Caco-2 (cell line): ENCODE results near the gene KMT2C. TPM values are rescaled to one million over a fixed set of nuclear protein-coding genes. Genes with fewer than 3 reads are reported as not detected.

ENCODE experiments used
- BruUV-seq: library from RNA; stranded (reverse); fragments of 400-500 nt; replicated peaks from 2 replicates; lab custom pipeline; 2021; lab: Mats Ljungman, UMichigan
- CTCF ChIA-PET: fragments of 300-600 bp; sonication (Branson Sonifier 250); formaldehyde crosslinking; loops from one replicate; lab custom pipeline; 2022; ENCODE audit warnings: antibody characterized with exemption; lab: Charles Lee
- POLR2A ChIA-PET: fragments of 300-600 bp; sonication (Branson Sonifier 250); formaldehyde crosslinking; loops from one replicate; lab custom pipeline; 2022; ENCODE audit warnings: antibody characterized with exemption; lab: Charles Lee
- DNase-seq, 2 experiments: peaks; one replicate each; pipeline versions ENCODE4 v3.0.0 to v3.0.0-alpha.2; 2020 to 2022
- H3K27me3 ChIP-seq: replicated peaks from 2 replicates; pipeline ENCODE4 v1.6.0; 2011; ENCODE audit warnings: low read length; ENCODE audit not compliant: control insufficient read depth, insufficient read depth
- H3K36me3 ChIP-seq: 2 replicates; pipeline ENCODE4 v1.5.1; 2011; ENCODE audit warnings: low read length; ENCODE audit not compliant: control insufficient read depth, insufficient read depth
- H3K4me1 ChIP-seq: fragments of 250-450 bp; sonication (Bioruptor Pico); 2 replicates; pipeline ENCODE4 v1.5.1; 2020; ENCODE audit warnings: mild to moderate bottlenecking
- H3K4me3 ChIP-seq: 2 replicates; pipeline ENCODE4 v1.5.1; 2011; ENCODE audit warnings: low read depth, mild to moderate bottlenecking, control low read depth, low read length
- H3K9me3 ChIP-seq: fragments of 250-450 bp; sonication (Bioruptor Pico); 2 replicates; pipeline ENCODE4 v1.5.1; 2020; ENCODE audit warnings: mild to moderate bottlenecking, moderate library complexity
- H3K27ac Mint-ChIP-seq: one replicate; pipeline ENCODE4 v1.8.0; 2022; ENCODE audit warnings: mixed read lengths; ENCODE audit not compliant: unreplicated experiment
- H3K27me3 Mint-ChIP-seq: one replicate; pipeline ENCODE4 v1.8.0; 2022; ENCODE audit warnings: mixed read lengths; ENCODE audit not compliant: insufficient read depth, unreplicated experiment
- H3K36me3 Mint-ChIP-seq: one replicate; pipeline ENCODE4 v1.8.0; 2022; ENCODE audit warnings: mild to moderate bottlenecking, mixed read lengths; ENCODE audit not compliant: insufficient read depth, unreplicated experiment
- H3K4me1 Mint-ChIP-seq: one replicate; pipeline ENCODE4 v1.8.0; 2022; ENCODE audit warnings: low read depth, mixed read lengths; ENCODE audit not compliant: unreplicated experiment
- H3K4me3 Mint-ChIP-seq: one replicate; pipeline ENCODE4 v1.8.0; 2022; ENCODE audit warnings: mild to moderate bottlenecking, moderate library complexity, mixed read lengths; ENCODE audit not compliant: unreplicated experiment
- H3K9me3 Mint-ChIP-seq: one replicate; pipeline ENCODE4 v1.8.0; 2022; ENCODE audit warnings: mixed read lengths; ENCODE audit not compliant: unreplicated experiment
- intact Hi-C: fragments of 100-400 bp; cut with micrococcal nuclease; formaldehyde crosslinking; loops from one replicate; pipeline ENCODE4 v1.10.0; 2022; ENCODE audit not compliant: unreplicated experiment
- total RNA-seq: library from RNA; stranded (reverse); gene quantifications from 2 replicates; pipeline ENCODE4 v1.2.3, GENCODE V29; 2022
- TF ChIP-seq, protein P1 (sequence below), 2 experiments: fragments of 200-600 bp in 1 of 2; IDR thresholded peaks; 1 replicate in 1 of 2; 2 replicates in 1 of 2; pipeline versions ENCODE4 v1.5.1 to v1.8.0; 2011 to 2022; ENCODE audit warnings: antibody characterized with exemption in 1 of 2, control low read depth in 1 of 2, inconsistent platforms in 1 of 2, low read depth in 1 of 2, low read length in 1 of 2, mild to moderate bottlenecking in 1 of 2, moderate library complexity in 1 of 2; ENCODE audit not compliant: insufficient read depth in 1 of 2, severe bottlenecking in 1 of 2, unreplicated experiment in 1 of 2

KMT2C gene
- total RNA-seq, 1 experiment from 2014 or later = 59.5 TPM

- TF ChIP-seq, protein P1, sequence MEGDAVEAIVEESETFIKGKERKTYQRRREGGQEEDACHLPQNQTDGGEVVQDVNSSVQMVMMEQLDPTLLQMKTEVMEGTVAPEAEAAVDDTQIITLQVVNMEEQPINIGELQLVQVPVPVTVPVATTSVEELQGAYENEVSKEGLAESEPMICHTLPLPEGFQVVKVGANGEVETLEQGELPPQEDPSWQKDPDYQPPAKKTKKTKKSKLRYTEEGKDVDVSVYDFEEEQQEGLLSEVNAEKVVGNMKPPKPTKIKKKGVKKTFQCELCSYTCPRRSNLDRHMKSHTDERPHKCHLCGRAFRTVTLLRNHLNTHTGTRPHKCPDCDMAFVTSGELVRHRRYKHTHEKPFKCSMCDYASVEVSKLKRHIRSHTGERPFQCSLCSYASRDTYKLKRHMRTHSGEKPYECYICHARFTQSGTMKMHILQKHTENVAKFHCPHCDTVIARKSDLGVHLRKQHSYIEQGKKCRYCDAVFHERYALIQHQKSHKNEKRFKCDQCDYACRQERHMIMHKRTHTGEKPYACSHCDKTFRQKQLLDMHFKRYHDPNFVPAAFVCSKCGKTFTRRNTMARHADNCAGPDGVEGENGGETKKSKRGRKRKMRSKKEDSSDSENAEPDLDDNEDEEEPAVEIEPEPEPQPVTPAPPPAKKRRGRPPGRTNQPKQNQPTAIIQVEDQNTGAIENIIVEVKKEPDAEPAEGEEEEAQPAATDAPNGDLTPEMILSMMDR (IDR thresholded peaks at IDR 0.05; ENCODE audit: insufficient read depth in 1 of 2, low read depth in 1 of 2, low read length in 1 of 2, severe bottlenecking in 1 of 2, unreplicated experiment in 1 of 2) = no peak
- Histone ChIP-seq H3K27me3 (no peaks in the 10 kb centered on the region), H3K4me1 (0 out of 2 replicates have a peak, but pooled peaks cover 5% of the 10 kb centered on the region), H3K9me3 (peaks cover 17% of the 10 kb centered on the region), H3K36me3 (no peaks in the 10 kb centered on the region), H3K4me3 (no peak overlapping the region)
- peaks cover 13% of the 10 kb centered on the region for H3K9me3 Mint-ChIP-seq
- H3K4me1 Mint-ChIP-seq = no peaks in the 10 kb centered on the region
- no peak overlapping the region for H3K4me3 Mint-ChIP-seq
- no TSS peak for BruUV-seq
- no peak for DNase-seq
- CTCF ChIA-PET = no interaction called here
- intact Hi-C loops = loop anchor here (10.0 kb wide), 2 partner anchors 122 to 222 kb away; no protein-coding TSS in a partner anchor
- H3K27me3 Mint-ChIP-seq = no peaks in the 10 kb centered on the region
- H3K36me3 Mint-ChIP-seq = peaks cover 15% of the 10 kb centered on the region
- POLR2A ChIA-PET = no interaction called here
- no peak overlapping the region for H3K27ac Mint-ChIP-seq
Measured at GRCh38 chr7:152467225-152467624, 31.4 kb upstream of the KMT2C start.

- ChIA-PET CTCF (no interaction called here), POLR2A (interaction anchor here (0.6 kb wide), 1 partner anchor 28 kb away, joined by 3 read pairs; no protein-coding TSS in a partner anchor)
- H3K27ac Mint-ChIP-seq = peak overlapping the region; percentile 90
- Histone ChIP-seq H3K9me3 (peaks cover 3% of the 10 kb centered on the region; the same call in 1 of the 2 replicates), H3K36me3 (no peaks in the 10 kb centered on the region), H3K4me1 (0 out of 2 replicates have a peak, but pooled peaks cover 5% of the 10 kb centered on the region), H3K4me3 (peak overlapping the region; percentile 98), H3K27me3 (no peaks in the 10 kb centered on the region)
- intact Hi-C loops = loop anchor here (10.0 kb wide), 2 partner anchors 120 to 220 kb away; no protein-coding TSS in a partner anchor
- peak overlapping the region; percentile 89 for H3K4me3 Mint-ChIP-seq
- H3K27me3 Mint-ChIP-seq = no peaks in the 10 kb centered on the region
- H3K9me3 Mint-ChIP-seq = peaks cover 5% of the 10 kb centered on the region
- peaks cover 10% of the 10 kb centered on the region for H3K4me1 Mint-ChIP-seq
- no TSS peak for BruUV-seq
- no peak for DNase-seq
- peaks cover 15% of the 10 kb centered on the region for H3K36me3 Mint-ChIP-seq
- TF ChIP-seq, protein P1 (IDR thresholded peaks at IDR 0.05; ENCODE audit: insufficient read depth in 1 of 2, low read depth in 1 of 2, low read length in 1 of 2, severe bottlenecking in 1 of 2, unreplicated experiment in 1 of 2) = no peak
Measured at GRCh38 chr7:152465119-152465387, 29.2 kb upstream of the KMT2C start.

DNA sequence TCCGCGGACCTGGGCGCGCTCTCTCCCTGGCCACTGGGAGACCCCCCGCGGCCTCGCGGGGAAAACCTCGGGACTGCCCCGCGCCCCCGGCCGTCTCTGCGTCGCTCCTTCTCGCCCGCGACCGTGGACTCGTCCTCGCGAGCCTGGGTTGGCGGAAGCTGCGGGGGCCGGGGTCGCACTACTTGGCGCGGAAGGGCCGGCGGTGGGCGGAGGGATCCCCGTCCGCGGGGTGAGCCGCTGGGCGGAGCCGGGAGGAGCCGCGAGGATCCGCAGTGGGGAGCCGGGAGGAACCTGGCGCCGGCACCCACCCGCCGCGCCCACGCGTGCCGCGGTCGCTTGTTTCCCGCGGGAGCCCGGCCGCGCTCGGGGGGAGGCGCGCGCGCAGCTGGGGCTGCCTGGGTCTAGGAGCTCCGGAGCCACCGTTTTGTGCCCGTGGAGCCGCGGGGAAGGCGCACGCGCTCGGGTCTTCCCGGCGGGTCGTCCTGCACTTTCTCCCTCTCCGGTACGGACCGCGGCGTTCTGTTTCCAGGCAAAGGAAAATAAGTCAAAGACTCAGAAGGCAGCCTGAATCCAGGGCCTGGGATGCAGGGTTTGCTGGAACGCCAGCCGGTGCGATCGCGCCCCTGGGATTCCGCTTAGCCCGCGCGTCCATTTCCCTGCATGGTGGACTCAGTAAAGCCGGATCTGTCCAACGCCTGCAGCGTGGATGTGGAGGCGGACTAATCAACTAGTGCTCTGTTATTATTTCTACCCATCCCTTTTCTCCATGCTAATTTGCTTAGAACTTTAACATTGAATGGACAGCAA, 28.7 kb upstream of the KMT2C start:
- Histone ChIP-seq H3K4me1 (0 out of 2 replicates have a peak, but pooled peaks cover 5% of the 10 kb centered on the region), H3K9me3 (peaks cover under 1% of the 10 kb centered on the region; the same call in 1 of the 2 replicates), H3K27me3 (no peaks in the 10 kb centered on the region), H3K4me3 (peak overlapping the region; percentile 98), H3K36me3 (no peaks in the 10 kb centered on the region)
- peaks cover 10% of the 10 kb centered on the region for H3K4me1 Mint-ChIP-seq
- peaks cover 15% of the 10 kb centered on the region for H3K36me3 Mint-ChIP-seq
- BruUV-seq = TSS peak; percentile 89
- TF ChIP-seq, protein P1 (IDR thresholded peaks at IDR 0.05; ENCODE audit: insufficient read depth in 1 of 2, low read depth in 1 of 2, low read length in 1 of 2, severe bottlenecking in 1 of 2, unreplicated experiment in 1 of 2) = no peak
- CTCF ChIA-PET = interaction anchor here (0.7 kb wide), 1 partner anchor 31 kb away, joined by 3 read pairs; no protein-coding TSS in a partner anchor
- peak; percentile 79 to 87 for DNase-seq
- peak overlapping the region; percentile 90 for H3K27ac Mint-ChIP-seq
- H3K4me3 Mint-ChIP-seq = peak overlapping the region; percentile 89
- intact Hi-C loops = loop anchor here (5.0 to 10.0 kb wide), 5 partner anchors 78 to 298 kb away; no protein-coding TSS in a partner anchor
- no peaks in the 10 kb centered on the region for H3K27me3 Mint-ChIP-seq
- POLR2A ChIA-PET = interaction anchor here (0.6 to 1.2 kb wide), 8 partner anchors 8 to 132 kb away, joined by 3 to 6 read pairs (median 4); no protein-coding TSS in a partner anchor
- no peaks in the 10 kb centered on the region for H3K9me3 Mint-ChIP-seq
